HG03060 (cell line): ENCODE results near the gene CTBP2.
A peak's percentile ranks its signal among the peaks of the same experiment; 100 is the strongest.
"Not testable (repeated sequence)": the region's sequence is repeated elsewhere in the genome, so short reads cannot be mapped to it uniquely, and the experiment has no call there.

Source experiments
- ATAC-seq: cut with Tn5 transposase; IDR thresholded peaks from one replicate; pipeline ENCODE4 v1.9.1; 2021; ENCODE audit warnings: low read depth, moderate number of reproducible peaks; ENCODE audit not compliant: unreplicated experiment

CTBP2 gene

GRCh38 chr10:125076121-125076825 is 84.1 kb downstream of the CTBP2 start:
- ATAC-seq, result no peak

GRCh38 chr10:125073996-125074395 is 86.4 kb downstream of the CTBP2 start:
- ATAC-seq, result no peak

- ATAC-seq, result no peak
These were observed 87.6 kb downstream of the CTBP2 start for GRCh38 chr10:125072794-125073193.

GRCh38 chr10:125071008-125071407 is 89.4 kb downstream of the CTBP2 start:
- ATAC-seq, result no peak

GRCh38 chr10:125068406-125068805 is 92.0 kb downstream of the CTBP2 start:
- no peak for ATAC-seq

- ATAC-seq, result no peak
These were observed 92.6 kb downstream of the CTBP2 start for GRCh38 chr10:125067764-125068163.

GRCh38 chr10:125066764-125067450 is 93.5 kb downstream of the CTBP2 start:
- ATAC-seq, result no peak

- peak; percentile 96 for ATAC-seq
These were observed 95.5 kb downstream of the CTBP2 start for GRCh38 chr10:125064681-125065492.

GRCh38 chr10:125063256-125063925 is 97.0 kb downstream of the CTBP2 start:
- no peak for ATAC-seq

- ATAC-seq, result no peak
These were observed 97.5 kb downstream of the CTBP2 start for GRCh38 chr10:125062914-125063230.

GRCh38 chr10:125062227-125062913 is 98.0 kb downstream of the CTBP2 start:
- ATAC-seq, result no peak

GRCh38 chr10:125061557-125062226 is 98.7 kb downstream of the CTBP2 start:
- no peak for ATAC-seq

- ATAC-seq, result no peak
These were observed 99.4 kb downstream of the CTBP2 start for GRCh38 chr10:125060826-125061556.

- no peak for ATAC-seq
These were observed 99.9 kb downstream of the CTBP2 start for GRCh38 chr10:125060482-125060825.

GRCh38 chr10:125060026-125060425 is 100.3 kb downstream of the CTBP2 start:
- ATAC-seq, result no peak

- ATAC-seq, result not testable (repeated sequence)
These were observed 101.0 kb downstream of the CTBP2 start for GRCh38 chr10:125059348-125059747.

GRCh38 chr10:125057158-125058001 is 103.0 kb downstream of the CTBP2 start:
- no peak for ATAC-seq
